Smooth muscle cell (in vitro differentiated cells): Measurements from ENCODE around the gene TUBGCP5. TPM values are rescaled to one million over a fixed set of nuclear protein-coding genes. Genes with fewer than 3 reads are reported as not detected.

Source experiments
- DNase-seq: peaks from one replicate; lab custom pipeline; 2025; ENCODE audit not compliant: unreplicated experiment; lab: John Stamatoyannopoulos, UW
- H2AFZ ChIP-seq: fragments of 200-600 bp; sonication (generic); 2 replicates; pipeline ENCODE4 v1.6.0; 2016; ENCODE audit warnings: antibody characterized with exemption, low read depth, mild to moderate bottlenecking
- H3F3A ChIP-seq: fragments of 200-600 bp; sonication (generic); 2 replicates; pipeline ENCODE4 v1.6.0; 2017; ENCODE audit warnings: antibody characterized with exemption, low read depth
- H3K27ac ChIP-seq: fragments of 200-600 bp; sonication (generic); 2 replicates; pipeline ENCODE4 v1.5.1; 2016; ENCODE audit warnings: low read depth, mild to moderate bottlenecking
- H3K27me3 ChIP-seq: fragments of 200-600 bp; sonication (generic); 2 replicates; pipeline ENCODE4 v1.6.1; 2016; ENCODE audit warnings: low read depth, mild to moderate bottlenecking
- H3K36me3 ChIP-seq: fragments of 200-600 bp; sonication (generic); 2 replicates; pipeline ENCODE4 v1.5.1; 2016; ENCODE audit warnings: low read depth
- H3K4me1 ChIP-seq: fragments of 200-600 bp; sonication (generic); 2 replicates; pipeline ENCODE4 v1.5.1; 2016; ENCODE audit warnings: low read depth
- H3K4me2 ChIP-seq: fragments of 200-600 bp; sonication (generic); 2 replicates; pipeline ENCODE4 v1.6.0; 2016; ENCODE audit warnings: mild to moderate bottlenecking
- H3K4me3 ChIP-seq: fragments of 200-600 bp; sonication (generic); 2 replicates; pipeline ENCODE4 v1.5.1; 2016; ENCODE audit warnings: mild to moderate bottlenecking
- H3K79me2 ChIP-seq: fragments of 200-600 bp; sonication (generic); 2 replicates; pipeline ENCODE4 v1.6.0; 2016; ENCODE audit warnings: low read depth, mild to moderate bottlenecking
- H3K9ac ChIP-seq: fragments of 200-600 bp; sonication (generic); 2 replicates; pipeline ENCODE4 v1.6.0; 2016; ENCODE audit warnings: low read depth
- H3K9me3 ChIP-seq: fragments of 200-600 bp; sonication (generic); replicated peaks from 2 replicates; pipeline ENCODE4 v1.5.1; 2016; ENCODE audit warnings: low read depth
- H4K20me1 ChIP-seq: fragments of 200-600 bp; sonication (generic); 2 replicates; pipeline ENCODE4 v1.6.0; 2016; ENCODE audit warnings: low read depth
- CTCF ChIP-seq: fragments of 200-600 bp; sonication (generic); IDR thresholded peaks from 2 replicates; pipeline ENCODE4 v1.5.1; 2017; ENCODE audit warnings: borderline replicate concordance, mild to moderate bottlenecking, antibody characterized with exemption; ENCODE audit not compliant: insufficient read depth, poor library complexity, severe bottlenecking
- WGBS: methylation state at CpG from one replicate; pipeline ENCODE4 v1.1.7; 2016; ENCODE audit warnings: low lambda C conversion rate; 5-methylcytosine and 5-hydroxymethylcytosine counted together
- polyA plus RNA-seq: library from polyadenylated mRNA; unstranded; fragments of >200 nt; fragmentation: Nextera tagmentation; extraction: Ambion mirVana; gene quantifications from 2 replicates; pipeline ENCODE4 v1.2.1, GENCODE V29; 2016
- total RNA-seq: library from RNA; depleted of rRNA; stranded (reverse); fragments of >200 nt; gene quantifications from 2 replicates; pipeline ENCODE4 v1.2.3, GENCODE V29; 2014

TUBGCP5 gene
- total and polyA plus RNA-seq, 2 experiments from 2014 or later, result 7.9 to 13.9 TPM

- 97% methylated on average over 12 of the region's 12 CpGs for WGBS
- Histone ChIP-seq H2AFZ (no peak overlapping the region), H3K4me1 (no peaks in the 10 kb centered on the region), H3K9me3 (no peaks in the 10 kb centered on the region), H3K9ac (no peak overlapping the region), H3K27ac (no peak overlapping the region), H3K79me2 (peaks cover 92% of the 10 kb centered on the region), H3K36me3 (no peaks in the 10 kb centered on the region), H3K27me3 (no peaks in the 10 kb centered on the region), H3K4me2 (no peak overlapping the region), H3F3A (peaks cover 13% of the 10 kb centered on the region), H4K20me1 (peaks cover 99% of the 10 kb centered on the region), H3K4me3 (no peak overlapping the region)
- no peak for TF ChIP-seq CTCF
- no peak for DNase-seq
These were observed 75.7 kb downstream of the TUBGCP5 start for GRCh38 chr15:22963641-22964040.

- no peak overlapping the region for H3K4me3 ChIP-seq
- H2AFZ ChIP-seq, result no peak overlapping the region
- TF ChIP-seq CTCF, result no peak
- WGBS, result 99% methylated on average over 12 of the region's 12 CpGs
- DNase-seq, result no peak
- H3K27me3 ChIP-seq, result no peaks in the 10 kb centered on the region
- peaks cover 100% of the 10 kb centered on the region for H4K20me1 ChIP-seq
- no peak overlapping the region for H3K27ac ChIP-seq
- H3K4me2 ChIP-seq, result no peak overlapping the region
- no peaks in the 10 kb centered on the region for H3K9me3 ChIP-seq
- no peaks in the 10 kb centered on the region for H3K4me1 ChIP-seq
- no peaks in the 10 kb centered on the region for H3K36me3 ChIP-seq
- no peak overlapping the region for H3K9ac ChIP-seq
- peaks cover 6% of the 10 kb centered on the region for H3F3A ChIP-seq
- peaks cover 97% of the 10 kb centered on the region for H3K79me2 ChIP-seq
These were observed 76.8 kb downstream of the TUBGCP5 start for GRCh38 chr15:22962611-22963010.

- no peaks in the 10 kb centered on the region for H3K27me3 ChIP-seq
- peaks cover 6% of the 10 kb centered on the region for H3F3A ChIP-seq
- peaks cover 100% of the 10 kb centered on the region for H4K20me1 ChIP-seq
- no peak overlapping the region for H3K9ac ChIP-seq
- no peaks in the 10 kb centered on the region for H3K9me3 ChIP-seq
- H2AFZ ChIP-seq, result no peak overlapping the region
- no peak for DNase-seq
- no peaks in the 10 kb centered on the region for H3K36me3 ChIP-seq
- no peaks in the 10 kb centered on the region for H3K4me1 ChIP-seq
- 40% methylated on average over 1 of the region's 1 CpG for WGBS
- H3K27ac ChIP-seq, result peak overlapping the region; percentile 54
- peak overlapping the region; percentile 2 for H3K4me2 ChIP-seq
- TF ChIP-seq CTCF, result no peak
- no peak overlapping the region for H3K4me3 ChIP-seq
- H3K79me2 ChIP-seq, result peaks cover 96% of the 10 kb centered on the region
These were observed 77.6 kb downstream of the TUBGCP5 start for GRCh38 chr15:22961762-22962161.

GRCh38 chr15:22960556-22960955, 78.8 kb downstream of the TUBGCP5 start:
- Histone ChIP-seq H4K20me1 (peaks cover 100% of the 10 kb centered on the region), H3K27ac (no peak overlapping the region), H3K4me1 (no peaks in the 10 kb centered on the region), H3K4me3 (no peak overlapping the region), H3K9me3 (no peaks in the 10 kb centered on the region), H2AFZ (no peak overlapping the region), H3K36me3 (no peaks in the 10 kb centered on the region), H3K9ac (no peak overlapping the region), H3K79me2 (peaks cover 96% of the 10 kb centered on the region), H3K4me2 (no peak overlapping the region), H3F3A (peaks cover 6% of the 10 kb centered on the region), H3K27me3 (no peaks in the 10 kb centered on the region)
- WGBS, result 96% methylated on average over 8 of the region's 8 CpGs
- no peak for DNase-seq
- TF ChIP-seq CTCF, result no peak
